Right lobe of liver (tissue), 4 donors: ENCODE data around the gene GPC6.

ENCODE experiments used
- CTCF ChIP-seq, 4 donors: fragments of 200-600 bp in 3 of 4; fragments of 450-650 bp in 1 of 4; IDR thresholded peaks; one replicate each; pipeline versions ENCODE4 v1.5.1 to v1.8.0; 2016 to 2022; ENCODE audit warnings: antibody characterized with exemption in 4 of 4, mild to moderate bottlenecking in 2 of 4
- POLR2A ChIP-seq: fragments of 450-650 bp; IDR thresholded peaks from one replicate; pipeline ENCODE4 v1.6.1; 2017; ENCODE audit warnings: antibody characterized with exemption, mild to moderate bottlenecking
- donor health status: DM: no; HTN: no; CAD: no.
- donor health status: DM: no; HTN: no; CAD: no.
- donor health status: DM: no; HTN: yes; CAD: no.

- TF ChIP-seq POLR2A: no peak
- TF ChIP-seq CTCF (IDR thresholded peaks at IDR 0.05): no peak
These were observed 1157.8 kb downstream of the GPC6 start for GRCh38 chr13:94384231-94384905.
